Central memory CD8-positive, alpha-beta T cell (primary cell): Measurements from ENCODE around the gene CDH5.
A peak's percentile ranks its signal among the peaks of the same experiment; 100 is the strongest.

Experiments
- ATAC-seq: fragments of 150-1000 bp; cut with Tn5 transposase; replicated peaks from 2 replicates; pipeline ENCODE4 v1.10.0; 2022; ENCODE audit warnings: mild to moderate bottlenecking, moderate FRiP score, moderate number of reproducible peaks; ENCODE audit not compliant: poor library complexity, severe bottlenecking; ENCODE audit errors: extremely low read depth
- DNase-seq, 2 donors: peaks; one replicate each; pipeline ENCODE4 v3.0.0; 2021; ENCODE audit warnings: low spot score in 2 of 2
- H3K27ac Mint-ChIP-seq: one replicate; pipeline ENCODE4 v1.8.0; 2022; ENCODE audit warnings: low read depth, mild to moderate bottlenecking, moderate library complexity, mixed read lengths
- H3K27me3 Mint-ChIP-seq: one replicate; pipeline ENCODE4 v1.8.0; 2022; ENCODE audit warnings: mixed read lengths
- H3K36me3 Mint-ChIP-seq: one replicate; pipeline ENCODE4 v1.8.0; 2022; ENCODE audit warnings: mild to moderate bottlenecking, moderate library complexity, mixed read lengths; ENCODE audit not compliant: insufficient read depth
- H3K4me1 Mint-ChIP-seq: one replicate; pipeline ENCODE4 v1.8.0; 2022; ENCODE audit warnings: mixed read lengths
- H3K4me3 Mint-ChIP-seq: one replicate; pipeline ENCODE4 v1.8.0; 2022; ENCODE audit warnings: mild to moderate bottlenecking, moderate library complexity, mixed read lengths
- H3K9me3 Mint-ChIP-seq: one replicate; pipeline ENCODE4 v1.8.0; 2022; ENCODE audit warnings: mixed read lengths

Gene CDH5

GRCh38 chr16:66370786-66371684 is 4.5 kb downstream of the CDH5 start:
- no peak for ATAC-seq
- no peak overlapping the region for H3K27ac Mint-ChIP-seq
- no peaks in the 10 kb centered on the region for H3K36me3 Mint-ChIP-seq
- no peaks in the 10 kb centered on the region for H3K9me3 Mint-ChIP-seq
- DNase-seq = no peak
- peaks cover 12% of the 10 kb centered on the region for H3K27me3 Mint-ChIP-seq
- H3K4me3 Mint-ChIP-seq = no peak overlapping the region
- peaks cover 9% of the 10 kb centered on the region for H3K4me1 Mint-ChIP-seq

- Mint-ChIP-seq H3K9me3 (no peaks in the 10 kb centered on the region), H3K36me3 (no peaks in the 10 kb centered on the region), H3K4me1 (peaks cover 9% of the 10 kb centered on the region), H3K27me3 (peaks cover 11% of the 10 kb centered on the region), H3K4me3 (no peak overlapping the region), H3K27ac (no peak overlapping the region)
- ATAC-seq (no peak), DNase-seq (no peak)
Observed at GRCh38 chr16:66372078-66372897, 5.8 kb downstream of the CDH5 start.

GRCh38 chr16:66372898-66373155 is 6.3 kb downstream of the CDH5 start:
- Mint-ChIP-seq H3K36me3 (no peaks in the 10 kb centered on the region), H3K27ac (no peak overlapping the region), H3K27me3 (peaks cover 11% of the 10 kb centered on the region), H3K4me3 (no peak overlapping the region), H3K4me1 (peaks cover 9% of the 10 kb centered on the region), H3K9me3 (no peaks in the 10 kb centered on the region)
- ATAC-seq (no peak), DNase-seq (no peak)

- DNase-seq (no peak), ATAC-seq (no peak)
- Mint-ChIP-seq H3K27ac (no peak overlapping the region), H3K36me3 (no peaks in the 10 kb centered on the region), H3K4me3 (no peak overlapping the region), H3K4me1 (peaks cover 5% of the 10 kb centered on the region), H3K27me3 (peaks cover 11% of the 10 kb centered on the region), H3K9me3 (no peaks in the 10 kb centered on the region)
Observed at GRCh38 chr16:66373667-66374066, 7.2 kb downstream of the CDH5 start.

GRCh38 chr16:66374176-66374575 is 7.7 kb downstream of the CDH5 start:
- ATAC-seq = no peak
- peaks cover under 1% of the 10 kb centered on the region for H3K9me3 Mint-ChIP-seq
- H3K27me3 Mint-ChIP-seq = peaks cover 11% of the 10 kb centered on the region
- H3K27ac Mint-ChIP-seq = no peak overlapping the region
- no peaks in the 10 kb centered on the region for H3K36me3 Mint-ChIP-seq
- DNase-seq = no peak
- no peak overlapping the region for H3K4me3 Mint-ChIP-seq
- peaks cover under 1% of the 10 kb centered on the region for H3K4me1 Mint-ChIP-seq

GRCh38 chr16:66375451-66375850 is 9.0 kb downstream of the CDH5 start:
- H3K9me3 Mint-ChIP-seq = peaks cover 9% of the 10 kb centered on the region
- H3K27me3 Mint-ChIP-seq = peaks cover 7% of the 10 kb centered on the region
- H3K4me1 Mint-ChIP-seq = no peaks in the 10 kb centered on the region
- ATAC-seq (no peak), DNase-seq (no peak)
- H3K27ac Mint-ChIP-seq = no peak overlapping the region
- H3K4me3 Mint-ChIP-seq = no peak overlapping the region
- H3K36me3 Mint-ChIP-seq = no peaks in the 10 kb centered on the region

GRCh38 chr16:66376114-66376513 is 9.6 kb downstream of the CDH5 start:
- Mint-ChIP-seq H3K27ac (no peak overlapping the region), H3K36me3 (no peaks in the 10 kb centered on the region), H3K9me3 (peaks cover 12% of the 10 kb centered on the region), H3K4me1 (no peaks in the 10 kb centered on the region), H3K4me3 (no peak overlapping the region), H3K27me3 (no peaks in the 10 kb centered on the region)
- ATAC-seq (no peak), DNase-seq (no peak)

- H3K4me3 Mint-ChIP-seq = no peak overlapping the region
- H3K27me3 Mint-ChIP-seq = no peaks in the 10 kb centered on the region
Observed at GRCh38 chr16:66376577-66377305, 10.2 kb downstream of the CDH5 start.

GRCh38 chr16:66377324-66377723 is 10.8 kb downstream of the CDH5 start:
- Mint-ChIP-seq H3K27me3 (no peaks in the 10 kb centered on the region), H3K4me1 (no peaks in the 10 kb centered on the region), H3K9me3 (peaks cover 12% of the 10 kb centered on the region), H3K4me3 (no peak overlapping the region), H3K36me3 (no peaks in the 10 kb centered on the region), H3K27ac (no peak overlapping the region)
- ATAC-seq (no peak), DNase-seq (no peak)

More at GRCh38 chr16:66376577-66377305, 10.2 kb downstream of the CDH5 start:
- no peaks in the 10 kb centered on the region for H3K4me1 Mint-ChIP-seq
- no peaks in the 10 kb centered on the region for H3K36me3 Mint-ChIP-seq
- peaks cover 12% of the 10 kb centered on the region for H3K9me3 Mint-ChIP-seq
- no peak overlapping the region for H3K27ac Mint-ChIP-seq
- no peak for DNase-seq
- ATAC-seq = no peak

- Mint-ChIP-seq H3K9me3 (peaks cover 12% of the 10 kb centered on the region), H3K4me1 (no peaks in the 10 kb centered on the region), H3K4me3 (no peak overlapping the region), H3K27me3 (no peaks in the 10 kb centered on the region), H3K36me3 (no peaks in the 10 kb centered on the region), H3K27ac (no peak overlapping the region)
- DNase-seq = no peak
- no peak for ATAC-seq
Observed at GRCh38 chr16:66378741-66379570, 12.5 kb downstream of the CDH5 start.

- no peaks in the 10 kb centered on the region for H3K36me3 Mint-ChIP-seq
- no peak overlapping the region for H3K4me3 Mint-ChIP-seq
- ATAC-seq (no peak), DNase-seq (no peak)
- no peak overlapping the region for H3K27ac Mint-ChIP-seq
- H3K27me3 Mint-ChIP-seq = no peaks in the 10 kb centered on the region
- H3K9me3 Mint-ChIP-seq = peaks cover 12% of the 10 kb centered on the region
- H3K4me1 Mint-ChIP-seq = no peaks in the 10 kb centered on the region
Observed at GRCh38 chr16:66379571-66379941, 13.1 kb downstream of the CDH5 start.

GRCh38 chr16:66380421-66380820 is 13.9 kb downstream of the CDH5 start:
- DNase-seq (no peak), ATAC-seq (no peak)
- Mint-ChIP-seq H3K27me3 (no peaks in the 10 kb centered on the region), H3K27ac (peak overlapping the region; percentile 0), H3K4me3 (no peak overlapping the region), H3K4me1 (no peaks in the 10 kb centered on the region), H3K9me3 (peaks cover 12% of the 10 kb centered on the region), H3K36me3 (no peaks in the 10 kb centered on the region)
